Adipose tissue (tissue), 3 donors: ENCODE measurements around the gene PPL. TPM values are rescaled to one million over a fixed set of nuclear protein-coding genes. Genes with fewer than 3 reads are reported as not detected.

ENCODE experiments used
- H3K27ac ChIP-seq: one replicate; pipeline ENCODE4 v1.5.1; 2013; ENCODE audit warnings: low read depth, low read length
- WGBS, 3 donors: extraction: QIAGEN DNeasy Blood & Tissue Kit; methylation state at CpG; one replicate each; pipeline ENCODE4 v1.1.7; 2013; 5-methylcytosine and 5-hydroxymethylcytosine counted together
- polyA plus RNA-seq, 3 donors: library from polyadenylated mRNA; stranded (reverse); fragments of 200-250 nt; gene quantifications; one replicate each; pipeline ENCODE4 v1.2.3, GENCODE V29; 2013
- donor health status: healthy with polysubstance abuse.
- donor health status: Bipolar disorder and iron deficiency.
- donor health status: healthy.

Gene PPL
- polyA plus RNA-seq, 3 donors = 8.1 to 44.6 (median 9.9) TPM

DNA sequence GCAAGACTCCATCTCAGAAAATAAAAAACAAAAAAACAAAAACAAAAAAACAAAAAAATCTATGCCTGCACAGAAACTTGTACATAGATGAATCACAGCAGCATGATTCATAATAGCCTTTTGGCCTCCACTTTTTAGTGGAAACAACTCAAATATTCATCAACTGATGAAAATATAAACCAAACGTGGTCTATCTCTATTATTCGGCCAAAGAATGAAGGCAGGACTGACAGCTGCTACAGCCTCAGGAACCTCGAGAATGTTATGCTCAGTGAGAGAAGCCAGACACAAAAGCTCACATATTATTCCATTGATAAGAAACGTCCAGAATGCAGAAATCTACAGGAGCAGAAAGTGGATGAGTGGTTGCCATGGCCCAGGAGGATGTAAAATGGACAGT is 19.8 kb downstream of the PPL start:
- H3K27ac ChIP-seq = no peak overlapping the region
- WGBS, 3 donors = 40 to 53% (median 41%) methylated on average over 4 of the region's 4 CpGs

DNA sequence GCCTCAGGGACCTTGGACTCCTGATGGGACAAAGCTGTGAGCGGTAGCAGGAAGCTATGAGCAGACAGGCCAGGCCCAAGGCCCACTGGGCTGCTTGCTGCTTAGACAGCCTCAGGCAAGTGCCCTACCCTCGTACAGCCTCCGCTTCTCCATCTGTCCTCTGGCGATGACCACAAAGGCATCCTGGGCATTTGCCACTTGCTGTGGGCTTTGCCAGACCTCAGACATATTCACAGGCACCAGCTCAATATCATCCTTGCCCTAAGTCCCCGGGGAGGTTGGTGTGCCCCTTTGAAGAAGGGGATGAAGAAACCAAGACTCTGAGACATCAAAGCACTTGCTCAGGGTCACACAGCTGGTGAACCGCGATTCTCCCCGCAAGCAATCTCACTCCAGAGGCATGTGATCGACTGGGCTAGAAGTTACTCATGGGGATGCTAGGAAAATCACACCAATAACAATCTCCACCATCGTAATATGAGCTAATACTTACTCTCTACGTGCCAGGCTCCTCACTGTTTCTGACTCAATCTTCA is 21.7 kb downstream of the PPL start:
- WGBS, 3 donors = 76 to 83% (median 78%) methylated on average over 11 of the region's 11 CpGs
- no peak overlapping the region for H3K27ac ChIP-seq

DNA sequence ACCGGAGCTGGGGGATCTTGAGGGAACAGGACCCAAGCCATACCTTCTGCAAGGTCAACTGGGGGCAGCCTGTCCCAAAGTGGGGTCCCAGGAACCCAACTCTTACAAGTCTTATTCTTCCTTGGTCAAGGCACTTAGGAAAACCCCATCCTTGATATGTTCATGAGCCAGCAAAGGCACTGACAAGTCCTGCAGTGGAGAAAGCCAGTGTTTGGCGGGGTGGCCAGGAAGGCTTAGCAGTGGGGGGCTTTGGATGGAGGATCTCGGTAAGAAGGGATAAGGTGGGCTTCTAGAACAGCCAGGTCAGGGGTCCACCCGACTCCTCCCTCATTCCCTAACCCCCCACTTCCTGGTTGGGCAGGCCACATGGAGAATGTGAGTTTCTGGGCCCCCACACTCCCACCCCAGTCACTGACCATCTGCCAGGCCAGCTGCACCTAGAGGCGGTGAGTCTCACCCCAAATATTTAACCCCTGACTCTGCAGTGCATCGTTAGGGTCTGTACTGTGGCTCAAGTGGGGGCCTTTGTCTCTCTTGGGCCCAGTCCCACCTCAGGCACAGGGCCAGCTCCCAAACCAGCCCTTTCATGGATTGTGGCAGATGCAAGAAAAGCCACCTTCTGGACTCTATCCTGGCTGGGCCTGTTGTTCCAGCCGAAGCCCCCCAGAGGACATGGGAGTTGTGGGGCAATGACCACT is 22.3 kb downstream of the PPL start:
- no peak overlapping the region for H3K27ac ChIP-seq
- WGBS, 3 donors = 85 to 93% (median 87%) methylated on average over 7 of the region's 7 CpGs

DNA sequence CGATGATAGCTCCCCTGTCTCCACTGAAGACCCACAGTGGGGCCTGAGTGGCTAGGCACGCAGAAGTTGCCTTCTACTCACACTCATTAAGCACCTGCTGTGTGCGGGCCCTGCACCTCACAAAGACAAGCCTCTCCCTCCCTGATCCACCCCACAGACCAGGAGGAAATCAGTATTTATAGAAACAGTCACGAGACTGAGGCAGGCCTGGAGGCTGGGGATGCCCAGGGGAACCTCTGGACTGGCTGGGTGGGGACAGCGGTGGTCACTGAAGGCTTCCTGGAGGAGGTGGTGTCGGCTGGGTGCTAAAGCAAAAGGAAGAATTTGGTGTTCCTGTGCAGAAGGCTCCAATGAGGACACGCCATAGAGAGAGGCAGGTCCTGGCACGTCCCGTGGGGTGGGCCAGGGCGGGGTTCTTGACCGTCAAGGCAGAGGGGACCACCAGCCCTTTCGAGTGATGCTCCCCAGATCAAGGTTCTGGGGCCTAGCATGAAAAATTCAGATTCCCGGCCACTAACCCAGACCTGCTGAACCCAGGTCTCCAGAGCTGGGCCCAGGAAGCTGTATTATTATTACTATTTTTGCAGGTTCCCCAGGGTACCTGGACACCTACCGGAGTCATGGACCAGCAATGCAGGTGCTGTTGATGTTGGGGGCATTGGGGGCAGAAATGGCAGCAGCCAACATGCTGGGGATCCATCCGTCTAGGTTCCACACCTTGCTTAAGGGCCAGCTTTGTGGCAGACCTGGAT is 23.0 kb downstream of the PPL start:
- WGBS, 3 donors = 90 to 95% (median 94%) methylated on average over 15 of the region's 15 CpGs

DNA sequence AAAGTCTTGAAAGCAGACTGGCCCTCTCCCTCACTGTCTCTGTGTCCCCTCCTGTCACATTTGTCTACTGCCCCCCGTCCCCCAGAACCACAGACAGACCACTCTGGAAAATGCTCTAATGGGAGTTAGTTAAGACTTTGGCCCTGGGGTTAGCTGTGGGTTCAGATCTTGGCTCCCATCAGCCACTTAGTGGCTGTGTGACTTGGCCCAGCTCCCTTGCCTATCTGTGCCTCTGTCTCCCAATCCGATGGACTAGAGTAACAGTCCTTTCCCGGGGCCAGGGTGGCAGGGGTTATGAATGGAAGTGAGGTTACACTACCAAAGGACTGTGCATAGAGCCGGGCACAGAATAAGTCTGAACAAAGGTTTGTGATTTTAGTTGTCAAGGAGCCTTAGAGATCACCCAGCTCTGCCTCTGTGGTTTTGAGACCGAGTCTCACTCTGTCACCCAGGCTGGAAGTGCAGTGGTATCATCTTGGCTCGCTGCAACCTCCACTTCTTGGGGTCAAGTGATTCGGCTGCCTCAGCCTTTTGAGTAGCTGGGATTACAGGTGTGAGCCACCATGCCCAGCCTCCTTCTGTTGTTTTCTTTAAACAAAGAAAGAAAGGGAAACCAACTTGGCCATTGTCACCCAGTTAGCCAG is 23.7 kb downstream of the PPL start:
- 77 to 81% (median 78%) methylated on average over 7 of the region's 7 CpGs for WGBS, 3 donors
- H3K27ac ChIP-seq = no peak overlapping the region

More for the DNA sequence above, 23.0 kb downstream of the PPL start:
- H3K27ac ChIP-seq = no peak overlapping the region

DNA sequence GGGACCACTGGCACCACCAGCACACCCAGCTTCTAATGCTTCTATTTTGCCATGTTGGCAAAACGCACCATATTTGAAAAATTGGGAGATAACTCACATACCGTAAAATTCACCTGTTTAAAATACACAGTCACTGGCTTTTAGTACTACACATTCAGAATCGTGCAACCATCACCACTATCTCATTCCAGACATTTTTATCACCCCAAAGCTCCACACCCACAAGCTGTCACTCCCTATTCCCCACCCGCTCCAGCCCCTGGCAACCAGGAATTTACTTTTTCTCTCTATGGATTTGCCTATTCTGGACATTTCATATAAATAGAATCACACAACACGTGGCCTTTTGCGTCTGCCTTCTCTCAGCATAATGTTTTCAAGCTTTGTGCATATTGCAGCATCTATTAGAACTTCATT is 25.0 kb downstream of the PPL start:
- H3K27ac ChIP-seq = no peak overlapping the region
- whole genome bisulfite sequencing, 3 donors = 63 to 75% (median 72%) methylated on average over 6 of the region's 6 CpGs

DNA sequence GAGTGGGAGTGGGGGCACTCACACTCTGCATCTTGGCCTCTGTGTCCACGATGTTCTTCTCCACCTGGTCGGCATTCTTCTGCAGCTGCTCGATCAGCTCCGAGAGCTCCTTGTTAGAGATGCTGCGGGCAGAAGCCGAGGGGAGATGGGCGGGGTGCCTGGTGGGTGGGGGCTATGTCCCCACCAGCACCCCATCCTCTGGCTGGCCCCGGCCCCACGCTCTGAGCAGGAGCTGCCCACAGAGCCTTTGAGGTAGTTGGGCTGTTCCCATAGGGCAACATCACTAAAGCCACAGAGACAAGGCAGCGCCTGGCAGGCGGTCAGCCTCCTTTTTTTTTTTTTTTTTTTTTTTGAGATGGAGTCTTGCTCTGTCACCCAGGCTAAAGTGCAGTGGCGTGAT is 26.1 kb downstream of the PPL start:
- WGBS, 3 donors = 89 to 94% (median 93%) methylated on average over 12 of the region's 12 CpGs
- H3K27ac ChIP-seq = no peak overlapping the region

DNA sequence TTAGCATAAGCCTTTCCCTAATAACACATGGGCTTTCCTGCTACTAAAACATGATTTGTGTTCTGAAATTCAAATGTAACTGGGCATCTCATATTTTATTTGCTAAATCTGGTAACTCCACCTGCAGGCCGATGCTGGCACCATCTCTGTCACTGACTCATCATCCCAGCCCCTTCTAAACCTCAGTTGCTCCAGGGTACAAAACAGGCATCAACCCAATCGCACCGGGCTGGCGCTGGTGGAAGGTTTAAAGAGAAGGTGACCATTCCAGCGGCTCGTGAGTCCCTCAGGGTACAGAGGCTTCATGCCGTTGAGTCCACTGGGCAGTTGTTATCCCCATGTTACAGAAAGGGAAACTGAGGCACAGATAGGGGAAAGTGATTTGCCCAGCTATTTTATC is 27.1 kb downstream of the PPL start:
- no peak overlapping the region for H3K27ac ChIP-seq
- WGBS, 3 donors = 90 to 94% (median 90%) methylated on average over 7 of the region's 7 CpGs

DNA sequence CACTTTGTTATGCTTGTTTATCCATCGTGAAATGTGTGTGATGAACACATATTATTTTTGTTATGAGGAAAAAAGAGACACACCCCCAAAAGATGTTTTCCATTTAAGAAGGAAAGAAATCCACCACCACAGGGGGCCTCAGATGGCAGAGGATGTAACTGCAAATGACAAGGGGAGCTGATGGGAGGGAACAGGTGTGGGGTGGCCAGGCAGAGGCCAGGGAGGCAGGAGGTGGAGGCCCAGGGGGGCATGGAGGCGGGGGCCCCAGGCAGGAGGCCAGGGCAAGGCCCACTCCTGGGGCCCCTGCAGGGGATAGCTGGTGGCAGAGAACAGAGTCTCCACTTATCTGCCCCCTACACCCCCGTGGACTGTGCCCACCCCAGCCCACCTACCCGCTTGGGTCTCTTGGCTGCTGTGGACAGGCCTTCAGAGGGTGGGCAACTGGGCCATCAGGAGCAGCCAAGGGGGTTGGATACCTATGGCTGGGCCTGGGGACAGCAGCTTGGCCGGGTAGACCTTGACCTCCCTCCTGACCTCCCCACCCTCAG is 28.0 kb downstream of the PPL start:
- H3K27ac ChIP-seq = no peak overlapping the region
- WGBS, 3 donors = 87 to 90% (median 89%) methylated on average over 1 to 5 of the region's 5 CpGs

DNA sequence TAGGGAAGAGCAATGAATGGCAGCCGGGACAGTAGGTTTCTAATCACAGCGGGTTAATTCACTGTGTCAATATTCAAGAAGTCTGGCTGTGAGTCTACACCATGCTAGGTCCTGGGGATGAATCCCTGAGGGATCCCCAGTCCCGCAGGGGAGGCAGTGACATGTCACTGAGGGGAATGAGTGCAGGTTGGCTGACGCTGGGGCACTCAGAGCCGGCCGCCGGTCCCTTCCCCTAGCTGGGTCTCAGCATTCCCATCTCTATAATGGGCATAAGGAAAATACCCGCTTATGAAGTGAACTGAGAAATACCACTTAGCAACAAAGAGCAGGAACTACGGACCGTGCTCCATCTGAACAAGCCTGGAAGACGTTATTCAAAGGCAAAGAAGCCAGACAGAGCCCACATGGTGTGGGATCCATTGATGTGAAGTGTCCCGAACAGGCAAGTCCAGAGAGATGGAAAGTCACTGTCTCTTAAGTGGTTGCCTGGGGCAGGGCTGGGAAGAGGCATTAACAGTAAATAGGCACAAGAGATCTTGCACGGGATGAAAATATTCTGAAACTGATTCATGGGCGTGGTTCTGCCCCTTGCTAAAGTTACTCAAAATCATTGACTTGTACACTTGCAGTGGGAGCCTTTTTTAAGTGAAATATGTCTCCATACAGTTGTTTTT is 31.9 kb downstream of the PPL start:
- 87 to 89% (median 89%) methylated on average over 14 of the region's 14 CpGs for WGBS, 3 donors
- H3K27ac ChIP-seq = no peak overlapping the region

DNA sequence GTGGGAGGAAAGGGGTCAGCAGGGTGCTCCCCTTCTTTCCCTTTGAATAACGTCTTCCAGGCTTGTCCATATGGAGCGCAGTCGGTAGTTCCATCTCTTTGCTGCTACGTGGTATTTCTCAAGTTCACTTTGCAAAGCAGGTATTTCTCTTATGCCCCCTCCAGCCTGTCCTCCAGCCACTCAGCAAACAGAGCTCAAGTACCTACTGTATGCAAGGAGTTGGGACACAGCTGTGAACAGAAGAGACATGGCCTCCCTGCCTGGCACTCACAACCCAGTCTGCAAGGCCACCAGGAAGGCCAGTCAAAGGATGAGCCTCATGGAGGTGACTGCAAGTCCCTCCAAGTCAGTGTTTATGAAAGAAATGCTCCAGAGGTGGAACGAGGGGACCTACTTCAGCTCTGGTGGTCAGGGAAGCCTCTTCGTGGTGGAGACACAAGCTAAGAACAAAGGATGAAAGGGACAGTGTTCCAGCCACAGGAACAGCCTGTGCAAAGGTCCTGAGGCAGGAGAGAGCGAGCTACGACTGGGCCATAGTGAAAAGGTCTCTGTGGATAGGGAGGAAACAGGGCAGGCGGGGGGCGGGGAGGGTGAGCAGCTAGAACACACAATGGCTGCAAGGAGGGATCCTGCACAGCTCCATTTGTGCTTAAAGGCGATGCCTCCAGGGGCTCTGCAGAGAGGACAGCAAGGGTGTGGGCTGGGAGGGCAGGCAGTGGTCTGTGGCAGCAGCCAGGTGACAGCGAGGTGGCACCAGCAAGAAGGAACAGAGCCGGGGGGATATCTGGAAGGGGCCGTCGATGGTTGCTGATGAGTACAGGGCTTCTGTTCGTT is 32.6 kb downstream of the PPL start:
- 82 to 86% (median 84%) methylated on average over 16 of the region's 16 CpGs for WGBS, 3 donors

DNA sequence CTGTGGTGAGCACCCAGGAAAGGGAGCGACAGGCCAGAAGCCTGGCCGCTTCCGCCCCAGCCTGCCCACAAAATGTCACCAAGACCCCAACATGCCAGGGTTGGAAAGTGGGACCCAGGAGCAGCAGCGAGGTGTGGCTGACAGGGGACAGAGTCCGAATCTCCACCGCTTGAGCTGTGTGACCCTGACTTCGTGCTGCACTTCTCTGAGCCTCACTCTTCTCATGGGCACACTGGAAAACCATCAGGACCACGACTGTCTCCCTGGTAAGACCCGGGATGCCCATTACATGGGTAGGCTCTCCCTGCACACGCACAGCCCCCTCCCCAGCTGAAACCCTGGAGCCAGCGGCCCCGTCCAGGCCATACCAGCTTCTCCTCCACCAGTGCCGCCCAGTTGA is 34.9 kb downstream of the PPL start:
- H3K27ac ChIP-seq = no peak overlapping the region
- WGBS, 3 donors = 89 to 97% (median 90%) methylated on average over 13 of the region's 13 CpGs

More for the DNA sequence above, 32.6 kb downstream of the PPL start:
- H3K27ac ChIP-seq = no peak overlapping the region

DNA sequence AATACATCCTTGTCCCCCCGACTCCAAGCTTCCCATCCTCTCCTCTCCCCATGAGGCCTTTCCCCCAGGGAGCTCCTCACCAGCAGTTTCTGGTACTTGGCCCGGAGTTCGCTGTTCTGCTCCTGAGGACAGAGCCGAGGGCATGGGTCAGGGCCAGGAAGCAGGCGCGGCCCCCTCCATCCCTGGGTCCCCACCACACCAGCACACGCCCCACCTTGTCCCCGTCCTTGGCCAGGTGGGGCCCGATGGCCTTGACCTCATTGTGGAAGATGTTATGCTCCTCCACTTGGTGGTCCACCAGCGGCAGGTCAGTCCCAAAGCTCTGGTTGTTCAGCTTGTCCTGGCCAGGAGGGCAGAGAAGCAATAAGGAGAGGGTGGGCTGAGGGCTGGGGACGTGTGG is 36.2 kb downstream of the PPL start:
- 84 to 89% (median 85%) methylated on average over 11 of the region's 11 CpGs for WGBS, 3 donors
- H3K27ac ChIP-seq = no peak overlapping the region

DNA sequence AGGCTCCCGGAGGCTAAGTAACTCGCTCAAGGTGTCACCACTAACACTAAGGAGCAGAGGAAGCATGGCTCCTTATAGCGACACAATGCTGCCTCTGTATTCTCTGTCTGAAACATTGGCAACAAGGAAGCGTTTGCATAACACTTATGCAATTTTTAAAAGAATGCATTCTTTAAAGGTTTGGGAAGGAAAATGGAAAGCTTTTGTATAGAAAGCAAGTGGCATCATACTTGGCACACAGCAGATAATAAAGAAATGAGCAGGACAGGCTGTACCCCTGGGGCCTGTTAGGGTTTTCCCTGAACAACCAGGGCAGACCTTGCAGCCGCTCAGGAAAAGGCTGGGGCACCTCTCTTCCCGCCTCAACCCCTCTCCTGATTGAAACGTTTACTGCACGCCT is 36.9 kb downstream of the PPL start:
- no peak overlapping the region for H3K27ac ChIP-seq
- WGBS, 3 donors = 42 to 64% (median 48%) methylated on average over 8 of the region's 8 CpGs

DNA sequence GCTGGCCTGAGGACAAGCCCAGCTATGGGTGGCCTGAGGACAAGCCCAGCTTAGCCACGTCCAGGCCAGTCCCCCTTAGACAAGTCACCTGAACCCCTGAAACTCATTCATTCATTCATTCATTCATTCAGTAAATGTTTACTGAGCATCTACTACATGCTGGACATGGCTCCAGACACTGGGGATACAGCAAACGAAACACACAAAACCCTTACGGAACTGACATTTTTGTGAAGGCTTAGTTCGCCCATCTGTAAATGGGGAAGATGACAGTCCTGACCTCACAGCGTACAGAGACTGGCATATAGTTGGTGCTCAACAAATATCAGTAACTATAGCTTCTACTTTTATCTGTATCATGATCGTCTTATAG is 37.5 kb downstream of the PPL start:
- H3K27ac ChIP-seq = no peak overlapping the region
- WGBS, 3 donors = 86 to 89% (median 89%) methylated on average over 6 of the region's 6 CpGs

DNA sequence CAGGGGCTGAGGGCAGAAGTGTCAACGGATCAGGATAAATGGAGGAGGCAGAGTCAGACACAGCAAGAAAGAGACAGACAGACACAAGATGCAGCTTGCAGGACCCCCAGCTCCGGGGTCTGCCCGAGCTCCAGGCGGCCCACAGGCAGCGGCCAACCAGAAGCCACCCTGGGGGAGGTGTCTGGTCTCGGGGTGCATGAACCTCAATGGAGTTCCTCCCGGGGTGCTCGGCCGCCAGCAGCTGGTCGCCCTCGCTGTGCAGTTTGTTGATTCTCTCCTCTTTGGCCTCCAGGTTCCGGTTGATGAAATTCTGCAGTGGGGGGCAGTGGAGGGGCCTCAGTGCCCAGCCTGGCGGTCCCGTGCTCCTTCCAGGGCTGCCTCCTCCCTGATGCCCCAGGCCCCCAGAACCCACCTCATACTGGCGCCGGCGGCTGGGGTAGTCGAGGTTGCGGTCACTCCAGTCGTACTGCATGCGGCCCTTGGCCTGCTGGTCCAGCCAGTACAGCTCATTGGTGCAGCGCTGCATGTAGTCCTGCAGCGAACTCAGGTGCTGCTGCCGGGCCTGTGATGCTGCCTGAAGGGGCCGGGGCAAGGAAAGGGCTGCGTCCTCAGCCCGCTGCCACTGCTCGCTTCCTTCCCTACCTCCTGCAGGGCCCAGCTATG is 38.0 kb downstream of the PPL start:
- no peak overlapping the region for H3K27ac ChIP-seq
- WGBS, 3 donors = 94 to 96% (median 95%) methylated on average over 27 to 28 of the region's 28 CpGs

DNA sequence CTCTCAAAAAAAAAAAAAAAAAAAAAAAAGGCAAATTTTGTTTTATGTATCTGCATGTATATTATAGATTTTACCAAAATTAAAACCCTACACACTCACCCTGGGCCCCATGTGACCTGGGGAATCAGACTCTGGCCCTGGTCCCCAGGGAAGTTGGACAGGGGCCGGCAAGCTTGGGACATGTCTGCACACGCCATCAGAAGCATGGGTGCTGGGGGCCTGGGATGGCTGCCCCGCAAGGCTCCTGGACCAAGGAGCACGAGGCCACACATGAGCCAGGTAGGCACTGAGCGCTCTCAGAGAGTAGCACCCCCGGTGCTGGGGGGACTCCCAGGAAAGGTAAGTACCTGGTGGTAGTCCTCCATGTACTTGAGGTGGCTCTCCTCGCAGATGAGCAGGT is 39.6 kb downstream of the PPL start:
- no peak overlapping the region for H3K27ac ChIP-seq

More for the DNA sequence above, 39.6 kb downstream of the PPL start:
- WGBS, 3 donors = 93 to 96% (median 94%) methylated on average over 7 of the region's 7 CpGs
